Epithelial cell of esophagus (primary cell): ENCODE measurements around the gene DOC2A.

Source experiments
- DNase-seq: peaks from one replicate; pipeline ENCODE4 v3.0.0; 2010; ENCODE audit warnings: low read depth
- H3K4me3 ChIP-seq: 2 replicates; pipeline ENCODE4 v1.5.1; 2011; ENCODE audit warnings: mild to moderate bottlenecking, low read length, control low read depth
- CTCF ChIP-seq: IDR thresholded peaks from 2 replicates; pipeline ENCODE4 v1.5.1; 2011; ENCODE audit warnings: low read depth, mild to moderate bottlenecking, low read length, control low read depth, inconsistent platforms; ENCODE audit not compliant: insufficient read depth; ENCODE audit errors: missing control alignments

DOC2A gene

GRCh38 chr16:30032083-30032819 is 21.4 kb upstream of the DOC2A start:
- H3K4me3 ChIP-seq: no peak overlapping the region
- TF ChIP-seq CTCF: peak; percentile 83
- DNase-seq: peak; percentile 70

GRCh38 chr16:30031477-30031918 is 20.7 kb upstream of the DOC2A start:
- no peak overlapping the region for H3K4me3 ChIP-seq
- no peak for TF ChIP-seq CTCF
- no peak for DNase-seq

GRCh38 chr16:30030841-30031413 is 20.1 kb upstream of the DOC2A start, which contains the start of gene TLCD3B:
Gene TLCD3B (minus strand): TSS chr16:30031271. CDS start chr16:30030527, 744 bp downstream.
- no peak within 1 kb of the TSS for H3K4me3 ChIP-seq
- no peak for DNase-seq
- TF ChIP-seq CTCF: no peak

GRCh38 chr16:30030011-30030685 is 19.3 kb upstream of the DOC2A start:
- TF ChIP-seq CTCF: no peak
- no peak for DNase-seq
- H3K4me3 ChIP-seq: no peak overlapping the region

- DNase-seq: peak; percentile 29
- no peak for TF ChIP-seq CTCF
Observed at GRCh38 chr16:30028438-30029076, 17.7 kb upstream of the DOC2A start.

GRCh38 chr16:30027588-30028437 is 17.0 kb upstream of the DOC2A start:
- no peak for TF ChIP-seq CTCF
- H3K4me3 ChIP-seq: no peak overlapping the region
- no peak for DNase-seq

More at GRCh38 chr16:30028438-30029076, 17.7 kb upstream of the DOC2A start:
- no peak overlapping the region for H3K4me3 ChIP-seq
